Caki2 (cell line): ENCODE measurements around the gene ARL8B. TPM values are rescaled to one million over a fixed set of nuclear protein-coding genes. Genes with fewer than 3 reads are reported as not detected.
A peak's percentile ranks its signal among the peaks of the same experiment; 100 is the strongest.

Experiments used
- DNase-seq: peaks from one replicate; pipeline ENCODE4 v3.0.0-alpha.2; 2015; ENCODE audit warnings: low read depth
- in situ Hi-C: cut with HindIII; loops from 2 replicates; pipeline ENCODE4 v1.10.0; 2016; ENCODE audit warnings: low sequenced_read_pairs, low pct_unique_long_range_greater_than_20kb, mixed read lengths
- total RNA-seq: library from RNA; depleted of rRNA; stranded (reverse); fragments of >200 nt; shearing (Covaris generic); gene quantifications from 2 replicates; pipeline ENCODE4 v1.2.3, GENCODE V29; 2014; ENCODE audit warnings: low replicate concordance; rRNA removed

ARL8B gene
- total RNA-seq, 1 experiment from 2014 or later, result 39.9 TPM

GRCh38 chr3:5220667-5221431, 98.8 kb downstream of the ARL8B start:
- no peak for DNase-seq
- in situ Hi-C loops, result no loop called here

- in situ Hi-C loops, result no loop called here
- no peak for DNase-seq
Observed at GRCh38 chr3:5221701-5222100, 99.6 kb downstream of the ARL8B start.

- no peak for DNase-seq
- in situ Hi-C loops, result no loop called here
Observed at GRCh38 chr3:5222283-5223005, 100.4 kb downstream of the ARL8B start.

GRCh38 chr3:5226783-5227182, 104.7 kb downstream of the ARL8B start:
- in situ Hi-C loops, result no loop called here
- peak; percentile 6 for DNase-seq

- in situ Hi-C loops, result no loop called here
- no peak for DNase-seq
Observed at GRCh38 chr3:5227812-5228211, 105.7 kb downstream of the ARL8B start.

- DNase-seq, result no peak
- in situ Hi-C loops, result no loop called here
Observed at GRCh38 chr3:5229414-5229813, 107.3 kb downstream of the ARL8B start.

Other genes with a start within 250 kb of the ARL8B start
- gene BHLHE40, start 142.9 kb upstream of the ARL8B start, total RNA-seq, result 35.3 and 49.9 TPM in 2 replicates
- 13.6 and 15.9 TPM in 2 replicates for gene EDEM1, start 65.4 kb downstream of the ARL8B start, total RNA-seq